Measurements from ENCODE around the gene CELF6. TPM values are rescaled to one million over a fixed set of nuclear protein-coding genes. Genes with fewer than 3 reads are reported as not detected.
A peak's percentile ranks its signal among the peaks of the same experiment; 100 is the strongest.

CELF6 gene
- total RNA-seq, 4 donors from 2014 or later, result 1.2 to 4.6 (median 2.5) TPM

DNA sequence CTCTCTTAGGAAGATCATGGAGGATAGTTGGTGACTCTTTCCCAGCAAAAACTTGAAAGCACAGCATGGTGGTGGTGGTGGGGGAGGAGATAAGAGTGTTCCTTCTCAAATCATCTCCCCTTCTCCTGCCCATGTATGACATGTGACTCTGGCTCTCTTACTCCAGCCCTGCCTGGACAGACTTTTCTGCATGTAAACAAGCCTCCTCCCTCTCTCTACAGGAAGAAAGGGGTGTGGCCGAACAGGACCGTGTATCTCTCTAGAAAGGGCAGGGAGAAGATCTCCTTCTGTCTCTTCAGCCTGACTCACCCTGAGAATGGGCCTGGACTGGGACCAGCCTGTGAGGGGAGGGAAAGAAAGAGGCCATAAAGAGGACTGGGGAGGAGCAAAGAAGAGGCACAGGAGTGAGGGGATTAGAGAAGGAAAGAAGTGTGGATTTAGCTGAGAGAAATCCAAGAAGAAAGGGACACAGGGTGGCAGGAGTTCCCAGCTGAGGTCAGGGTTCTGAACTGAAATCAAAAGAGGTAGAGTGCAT lies 1.5 kb downstream of the CELF6 start:
- H3K4me3 ChIP-seq, result no peak overlapping the region
- no peaks in the 10 kb centered on the region for H3K9me3 ChIP-seq
- WGBS, result 63% methylated on average over 2 of the region's 2 CpGs
- DNase-seq (ENCODE audit: extremely low spot score), result peak; percentile 37
- no peaks in the 10 kb centered on the region for H3K27me3 ChIP-seq
- H3K36me3 ChIP-seq, result no peaks in the 10 kb centered on the region
- no peak overlapping the region for H3K27ac ChIP-seq (replicated peaks in 1 of 4)
- H3K4me1 ChIP-seq, result peaks cover 5 to 16% (median 14%) of the 10 kb centered on the region in 4 donors
- TF ChIP-seq EP300 (IDR thresholded peaks at IDR 0.05), result no peak
- TF ChIP-seq POLR2AphosphoS5 (IDR thresholded peaks at IDR 0.05), result no peak
- TF ChIP-seq CTCF (IDR thresholded peaks at IDR 0.05), result no peak
- TF ChIP-seq POLR2A (IDR thresholded peaks at IDR 0.05; ENCODE audit: low read depth), result no peak
- intact Hi-C loops (cut with DNase I), result no loop called here

DNA sequence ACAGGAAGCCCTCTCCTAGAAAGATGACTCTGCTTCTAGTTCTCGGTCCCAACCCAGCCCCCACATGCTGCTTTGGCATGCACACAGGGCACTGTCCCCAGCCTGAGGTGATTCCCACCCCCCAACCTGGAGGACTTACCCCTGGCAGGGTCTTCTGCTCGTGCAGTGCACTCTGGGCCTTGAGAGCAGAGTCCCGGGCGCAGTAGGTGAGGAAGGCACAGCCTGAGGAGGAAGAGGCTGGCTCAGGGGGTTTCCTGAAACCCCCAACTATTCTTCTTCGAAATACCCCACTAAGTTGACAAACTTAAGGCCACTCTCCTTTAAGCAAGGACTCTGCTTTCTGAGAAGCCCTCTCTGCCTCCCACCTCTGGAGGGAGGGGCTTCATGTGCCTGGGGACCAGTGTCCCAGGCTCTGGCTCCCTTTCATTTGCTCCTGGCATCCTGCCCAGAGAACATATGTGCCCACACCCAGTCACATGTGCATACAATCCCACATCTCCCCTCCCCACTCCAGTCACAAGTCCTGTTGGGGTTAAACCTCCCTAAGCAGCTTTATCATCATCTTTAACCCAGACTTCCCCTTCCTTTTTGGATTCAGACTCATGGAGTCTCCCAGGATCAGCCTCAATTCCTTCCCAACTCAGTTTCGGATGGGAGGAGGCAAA lies 4.1 kb downstream of the CELF6 start:
- TF ChIP-seq POLR2A (IDR thresholded peaks at IDR 0.05; ENCODE audit: low read depth), result no peak
- TF ChIP-seq CTCF (IDR thresholded peaks at IDR 0.05), result no peak
- no peak for TF ChIP-seq EP300 (IDR thresholded peaks at IDR 0.05)
- no peak for TF ChIP-seq POLR2AphosphoS5 (IDR thresholded peaks at IDR 0.05)
- H3K9me3 ChIP-seq, result no peaks in the 10 kb centered on the region
- intact Hi-C loops (cut with DNase I), result no loop called here

GRCh38 chr15:72313881-72314280 lies 6.1 kb downstream of the CELF6 start:
- Histone ChIP-seq H3K4me3 (no peak overlapping the region), H3K4me1 (peaks cover 0 to 3% (median 0%) of the 10 kb centered on the region in 4 donors), H3K27me3 (no peaks in the 10 kb centered on the region), H3K27ac (replicated peaks in 1 of 4) (no peak overlapping the region), H3K36me3 (no peaks in the 10 kb centered on the region), H3K9me3 (no peaks in the 10 kb centered on the region)
- intact Hi-C loops (cut with DNase I), result no loop called here
- WGBS, result 96% methylated on average over 2 of the region's 2 CpGs
- DNase-seq (ENCODE audit: extremely low spot score), result peak; percentile 66
- TF ChIP-seq POLR2AphosphoS5 (IDR thresholded peaks at IDR 0.05) (no peak), POLR2A (IDR thresholded peaks at IDR 0.05; ENCODE audit: low read depth) (no peak), EP300 (IDR thresholded peaks at IDR 0.05) (no peak), CTCF (IDR thresholded peaks at IDR 0.05) (no peak)

More for the DNA sequence above, 4.1 kb downstream of the CELF6 start:
- Histone ChIP-seq H3K4me1 (peaks cover 5 to 19% (median 14%) of the 10 kb centered on the region in 4 donors), H3K4me3 (no peak overlapping the region), H3K27ac (replicated peaks in 1 of 4) (no peak overlapping the region), H3K27me3 (no peaks in the 10 kb centered on the region), H3K36me3 (no peaks in the 10 kb centered on the region)
- 72% methylated on average over 4 of the region's 6 CpGs for WGBS
- DNase-seq (ENCODE audit: extremely low spot score), result peak; percentile 82

DNA sequence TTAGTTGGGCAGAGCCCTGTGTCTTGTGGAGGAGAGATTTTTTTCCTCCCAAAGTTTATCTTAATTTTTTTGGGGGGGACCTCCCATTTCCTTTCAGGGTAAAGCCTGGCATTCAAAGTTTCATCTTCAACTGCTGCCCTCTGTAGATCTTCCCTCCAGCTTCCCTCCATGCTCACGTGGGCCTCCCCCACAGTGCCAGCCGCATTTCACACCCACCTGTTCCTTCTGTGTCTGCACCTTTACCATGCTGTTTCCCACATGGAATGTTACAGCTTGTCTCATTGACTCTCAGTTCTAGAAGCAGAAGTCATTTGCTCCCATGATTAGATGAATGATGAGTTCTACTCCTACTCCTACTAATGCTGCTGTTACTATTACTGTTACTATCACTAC lies 6.5 kb downstream of the CELF6 start:
- intact Hi-C loops (cut with DNase I), result no loop called here
- peak; percentile 50 for DNase-seq (ENCODE audit: extremely low spot score)
- WGBS, result 84% methylated on average over 2 of the region's 2 CpGs

GRCh38 chr15:72312605-72313447 lies 7.1 kb downstream of the CELF6 start:
- Histone ChIP-seq H3K9me3 (no peaks in the 10 kb centered on the region), H3K27me3 (no peaks in the 10 kb centered on the region), H3K4me3 (no peak overlapping the region), H3K4me1 (peaks cover 0 to 3% (median 0%) of the 10 kb centered on the region in 4 donors), H3K36me3 (no peaks in the 10 kb centered on the region), H3K27ac (replicated peaks in 1 of 4) (no peak overlapping the region)
- intact Hi-C loops (cut with DNase I), result no loop called here
- DNase-seq (ENCODE audit: extremely low spot score), result peak; percentile 64
- 50% methylated on average over 2 of the region's 2 CpGs for WGBS
- no peak for TF ChIP-seq EP300 (IDR thresholded peaks at IDR 0.05)
- TF ChIP-seq POLR2AphosphoS5 (IDR thresholded peaks at IDR 0.05), result peak in 1 of 2 donors; percentile 35
- peak; percentile 57 to 79 (median 65) for TF ChIP-seq CTCF (IDR thresholded peaks at IDR 0.05)
- TF ChIP-seq POLR2A (IDR thresholded peaks at IDR 0.05; ENCODE audit: low read depth), result no peak

More for the DNA sequence above, 6.5 kb downstream of the CELF6 start:
- Histone ChIP-seq H3K9me3 (no peaks in the 10 kb centered on the region), H3K36me3 (no peaks in the 10 kb centered on the region), H3K27me3 (no peaks in the 10 kb centered on the region), H3K4me3 (no peak overlapping the region), H3K27ac (replicated peaks in 1 of 4) (no peak overlapping the region), H3K4me1 (peaks cover 0 to 3% (median 0%) of the 10 kb centered on the region in 4 donors)
- no peak for TF ChIP-seq POLR2AphosphoS5 (IDR thresholded peaks at IDR 0.05)
